ENCODE measurements around the gene GNAS.

DNA sequence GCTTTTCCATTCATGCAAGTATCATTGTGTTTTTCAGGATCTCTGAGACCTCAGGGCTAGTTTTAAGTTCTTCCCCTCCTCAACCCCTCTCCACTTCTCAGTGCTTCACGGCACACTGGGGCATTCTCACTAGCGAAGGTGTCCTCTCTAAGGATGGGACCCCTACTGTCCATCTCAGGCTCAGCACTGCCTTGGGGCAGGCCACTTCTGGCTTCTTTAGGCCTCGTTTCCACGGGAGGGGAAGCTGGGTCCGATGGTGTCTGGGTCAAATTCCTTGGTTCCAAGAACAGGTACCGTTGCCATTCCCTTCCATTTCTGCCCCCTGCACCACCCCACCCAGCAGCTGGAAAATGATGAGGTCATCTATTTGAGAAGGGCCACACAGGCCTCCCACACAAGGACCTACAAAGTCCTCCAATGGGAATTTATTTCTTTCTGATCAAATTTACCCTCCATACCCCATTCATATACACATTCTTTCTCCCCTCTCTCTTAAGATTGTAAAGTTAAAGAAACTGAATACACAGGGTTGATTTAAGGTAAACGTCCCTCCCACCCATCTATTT lies 17.2 kb downstream of the GNAS start:
- TF ChIP-seq, protein P1, sequence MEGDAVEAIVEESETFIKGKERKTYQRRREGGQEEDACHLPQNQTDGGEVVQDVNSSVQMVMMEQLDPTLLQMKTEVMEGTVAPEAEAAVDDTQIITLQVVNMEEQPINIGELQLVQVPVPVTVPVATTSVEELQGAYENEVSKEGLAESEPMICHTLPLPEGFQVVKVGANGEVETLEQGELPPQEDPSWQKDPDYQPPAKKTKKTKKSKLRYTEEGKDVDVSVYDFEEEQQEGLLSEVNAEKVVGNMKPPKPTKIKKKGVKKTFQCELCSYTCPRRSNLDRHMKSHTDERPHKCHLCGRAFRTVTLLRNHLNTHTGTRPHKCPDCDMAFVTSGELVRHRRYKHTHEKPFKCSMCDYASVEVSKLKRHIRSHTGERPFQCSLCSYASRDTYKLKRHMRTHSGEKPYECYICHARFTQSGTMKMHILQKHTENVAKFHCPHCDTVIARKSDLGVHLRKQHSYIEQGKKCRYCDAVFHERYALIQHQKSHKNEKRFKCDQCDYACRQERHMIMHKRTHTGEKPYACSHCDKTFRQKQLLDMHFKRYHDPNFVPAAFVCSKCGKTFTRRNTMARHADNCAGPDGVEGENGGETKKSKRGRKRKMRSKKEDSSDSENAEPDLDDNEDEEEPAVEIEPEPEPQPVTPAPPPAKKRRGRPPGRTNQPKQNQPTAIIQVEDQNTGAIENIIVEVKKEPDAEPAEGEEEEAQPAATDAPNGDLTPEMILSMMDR (IDR thresholded peaks at IDR 0.05 in 2 of 3, conservative IDR thresholded peaks at IDR 0.05 in 1 of 3; ENCODE audit: control insufficient read depth in 2 of 3, extremely low read depth in 1 of 3, insufficient read depth in 1 of 3, low read depth in 3 of 3, low read length in 3 of 3), result no peak
- no peak for TF ChIP-seq POLR2A (IDR thresholded peaks at IDR 0.05; ENCODE audit: low read depth, low read length)
- no peak for TF ChIP-seq CBX3 (IDR thresholded peaks at IDR 0.05; ENCODE audit: borderline replicate concordance, low read depth)
- TF ChIP-seq, protein P2, sequence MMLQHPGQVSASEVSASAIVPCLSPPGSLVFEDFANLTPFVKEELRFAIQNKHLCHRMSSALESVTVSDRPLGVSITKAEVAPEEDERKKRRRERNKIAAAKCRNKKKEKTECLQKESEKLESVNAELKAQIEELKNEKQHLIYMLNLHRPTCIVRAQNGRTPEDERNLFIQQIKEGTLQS (IDR thresholded peaks at IDR 0.05; ENCODE audit: borderline replicate concordance, extremely low read depth, low read depth, low read length), result no peak
- TF ChIP-seq CREB1 (IDR thresholded peaks at IDR 0.05; ENCODE audit: low read depth), result no peak
- TF ChIP-seq NFIC (IDR thresholded peaks at IDR 0.05; ENCODE audit: low read depth, low read length), result no peak
- no peak for TF ChIP-seq DPF2 (IDR thresholded peaks at IDR 0.05)
- TF ChIP-seq NR2F1 (conservative IDR thresholded peaks at IDR 0.05), result no peak
- TF ChIP-seq BHLHE40 (IDR thresholded peaks at IDR 0.05; ENCODE audit: borderline replicate concordance in 1 of 2, low read depth in 2 of 2, low read length in 1 of 2), result no peak
- TF ChIP-seq CBFB (IDR thresholded peaks at IDR 0.05; ENCODE audit: low read depth), result no peak
- no peak for TF ChIP-seq ZZZ3 (IDR thresholded peaks at IDR 0.05; ENCODE audit: control insufficient read depth, insufficient read length, low read depth)
- no peak for TF ChIP-seq TCF12 (IDR thresholded peaks at IDR 0.05; ENCODE audit: low read depth, low read length)
- no peak for TF ChIP-seq RAD21 (IDR thresholded peaks at IDR 0.05; ENCODE audit: insufficient read depth, low read depth, low read length)
